ENCODE results near the gene FAM124A.
"Not testable (repeated sequence)": the region's sequence is repeated elsewhere in the genome, so short reads cannot be mapped to it uniquely, and the experiment has no call there.

The FAM124A gene

GRCh38 chr13:51275101-51275500 lies 52.9 kb downstream of the FAM124A start:
- DNase-seq, result no peak

- DNase-seq, result no peak
Measured at GRCh38 chr13:51276636-51277035, 54.4 kb downstream of the FAM124A start.

- no peak for DNase-seq
Measured at GRCh38 chr13:51277928-51278327, 55.7 kb downstream of the FAM124A start.

GRCh38 chr13:51278426-51279130 lies 56.4 kb downstream of the FAM124A start:
- no peak for DNase-seq

GRCh38 chr13:51280379-51280940 lies 58.3 kb downstream of the FAM124A start:
- no peak for DNase-seq

- DNase-seq, result no peak
Measured at GRCh38 chr13:51282322-51282721, 60.1 kb downstream of the FAM124A start.

- DNase-seq, result not testable (repeated sequence)
Measured at GRCh38 chr13:51282923-51283322, 60.7 kb downstream of the FAM124A start.

- no peak for DNase-seq
Measured at GRCh38 chr13:51283371-51283770, 61.2 kb downstream of the FAM124A start.

GRCh38 chr13:51284339-51284738 lies 62.1 kb downstream of the FAM124A start:
- no peak for DNase-seq

GRCh38 chr13:51286135-51287002 lies 64.2 kb downstream of the FAM124A start:
- DNase-seq, result peak; percentile 74

GRCh38 chr13:51287758-51288157 lies 65.6 kb downstream of the FAM124A start:
- DNase-seq, result no peak

GRCh38 chr13:51288254-51288653 lies 66.1 kb downstream of the FAM124A start:
- not testable (repeated sequence) for DNase-seq

- DNase-seq, result no peak
Measured at GRCh38 chr13:51291341-51291740, 69.1 kb downstream of the FAM124A start.

GRCh38 chr13:51292000-51292565 lies 69.9 kb downstream of the FAM124A start:
- no peak for DNase-seq

GRCh38 chr13:51297556-51297955 lies 75.4 kb downstream of the FAM124A start:
- no peak for DNase-seq

- DNase-seq, result no peak
Measured at GRCh38 chr13:51298812-51299211, 76.6 kb downstream of the FAM124A start.

- DNase-seq, result no peak
Measured at GRCh38 chr13:51303063-51303552, 80.9 kb downstream of the FAM124A start.

GRCh38 chr13:51303882-51304281 lies 81.7 kb downstream of the FAM124A start:
- DNase-seq, result no peak

GRCh38 chr13:51305271-51305967 lies 83.2 kb downstream of the FAM124A start:
- DNase-seq, result no peak

GRCh38 chr13:51308781-51309180 lies 86.6 kb downstream of the FAM124A start:
- no peak for DNase-seq

GRCh38 chr13:51311231-51311630 lies 89.0 kb downstream of the FAM124A start:
- DNase-seq, result no peak

- DNase-seq, result no peak
Measured at GRCh38 chr13:51311957-51312520, 89.8 kb downstream of the FAM124A start.

All from activated naive CD4-positive, alpha-beta T cell treated with Interleukin-2 at 50 U/mL for 16 hours (primary cell).